CD4-positive, alpha-beta T cell treated with Interleukin-6 for 4 hours (primary cell): ENCODE measurements around the gene VAC14.
"Not testable (repeated sequence)": the region's sequence is repeated elsewhere in the genome, so short reads cannot be mapped to it uniquely, and the experiment has no call there.

ENCODE experiments used
- DNase-seq: peaks from one replicate; pipeline ENCODE4 v3.0.0-alpha.2; 2020; ENCODE audit warnings: mixed read lengths

Gene VAC14

GRCh38 chr16:70758786-70759185, 42.2 kb downstream of the VAC14 start:
- DNase-seq = no peak

- DNase-seq = no peak
These were observed 43.8 kb downstream of the VAC14 start for GRCh38 chr16:70757183-70757582.

- DNase-seq = no peak
These were observed 44.9 kb downstream of the VAC14 start for GRCh38 chr16:70756071-70756470.

GRCh38 chr16:70754851-70755600, 45.9 kb downstream of the VAC14 start:
- DNase-seq = no peak

- no peak for DNase-seq
These were observed 46.6 kb downstream of the VAC14 start for GRCh38 chr16:70754371-70754770.

GRCh38 chr16:70753694-70754325, 47.1 kb downstream of the VAC14 start:
- DNase-seq = no peak

- no peak for DNase-seq
These were observed 47.7 kb downstream of the VAC14 start for GRCh38 chr16:70753228-70753627.

GRCh38 chr16:70752426-70752825, 48.5 kb downstream of the VAC14 start:
- DNase-seq = no peak

GRCh38 chr16:70751593-70751992, 49.4 kb downstream of the VAC14 start:
- DNase-seq = no peak

GRCh38 chr16:70750893-70751467, 50.0 kb downstream of the VAC14 start:
- DNase-seq = no peak

GRCh38 chr16:70749681-70750601, 51.0 kb downstream of the VAC14 start:
- no peak for DNase-seq

GRCh38 chr16:70749006-70749678, 51.8 kb downstream of the VAC14 start:
- no peak for DNase-seq

- DNase-seq = no peak
These were observed 53.0 kb downstream of the VAC14 start for GRCh38 chr16:70747703-70748631.

GRCh38 chr16:70746708-70747424, 54.1 kb downstream of the VAC14 start:
- DNase-seq = peak; percentile 18

- DNase-seq = no peak
These were observed 54.8 kb downstream of the VAC14 start for GRCh38 chr16:70746040-70746707.

- DNase-seq = no peak
These were observed 55.4 kb downstream of the VAC14 start for GRCh38 chr16:70745536-70746025.

- DNase-seq = no peak
These were observed 56.6 kb downstream of the VAC14 start for GRCh38 chr16:70744366-70744765.

- no peak for DNase-seq
These were observed 57.2 kb downstream of the VAC14 start for GRCh38 chr16:70743791-70744190.

- DNase-seq = not testable (repeated sequence)
These were observed 58.0 kb downstream of the VAC14 start for GRCh38 chr16:70742967-70743366.

- DNase-seq = no peak
These were observed 59.2 kb downstream of the VAC14 start for GRCh38 chr16:70741783-70742125.
